HCT116 (cell line): ENCODE measurements around the gene MAPRE3. TPM values are rescaled to one million over a fixed set of nuclear protein-coding genes. Genes with fewer than 3 reads are reported as not detected.

Experiments used
- ATAC-seq: fragments of 200-7000 bp; cut with Tn5 transposase; 2 replicates; pipeline ENCODE4 v1.9.1; 2020; ENCODE audit warnings: mild to moderate bottlenecking, moderate library complexity
- BruUV-seq: library from RNA; stranded (reverse); fragments of 400-500 nt; replicated peaks from 2 replicates; lab custom pipeline; 2021; lab: Mats Ljungman, UMichigan
- CTCF ChIA-PET: fragments of 300-600 bp; sonication (Branson Sonifier 250); formaldehyde crosslinking; loops from one replicate; lab custom pipeline; 2021; ENCODE audit warnings: antibody characterized with exemption; lab: Charles Lee
- POLR2A ChIA-PET: fragments of 300-600, 350-600 bp; sonication (Branson Sonifier 250); formaldehyde crosslinking; loops from one replicate; lab custom pipeline; 2021; ENCODE audit warnings: antibody characterized with exemption; lab: Charles Lee
- RAD21 ChIA-PET, 2 experiments: fragments of 300-600 bp; sonication (Branson Sonifier 250); formaldehyde crosslinking; loops; one replicate each; lab custom pipeline; 2023; ENCODE audit warnings: low total read pairs in 2 of 2; ENCODE audit not compliant: uncharacterized antibody in 2 of 2, unreplicated experiment in 2 of 2, low non-redundant PET in 1 of 2; lab: Charles Lee
- DNase-seq: peaks from one replicate; pipeline ENCODE4 v3.0.0-alpha.2; 2010; ENCODE audit warnings: low read depth, low spot score
- H2AFZ ChIP-seq: fragments of 200-600 bp; shearing (Covaris generic), sonication (generic); 2 replicates; pipeline ENCODE4 v1.6.1; 2017; ENCODE audit warnings: low read depth, mixed run types, mixed read lengths, antibody characterized with exemption, low read length; ENCODE audit not compliant: poor library complexity, severe bottlenecking
- H3K27ac ChIP-seq: 2 replicates; pipeline ENCODE4 v1.5.1; 2012; ENCODE audit warnings: low read depth, low read length
- H3K27me3 ChIP-seq: fragments of 200-600 bp; sonication (generic); 2 replicates; pipeline ENCODE4 v1.6.1; 2016; ENCODE audit warnings: mixed run types, low read length, mixed read lengths; ENCODE audit not compliant: insufficient read depth
- H3K36me3 ChIP-seq, 2 experiments: fragments of 200-500 bp in 1 of 2; fragments of 200-600 bp in 1 of 2; sonication (Bioruptor generic) in 1 of 2; sonication (generic) in 1 of 2; 2 replicates each; pipeline versions ENCODE4 v1.5.1 to v1.6.1; 2014 to 2016; ENCODE audit warnings: low read length in 2 of 2, inconsistent platforms in 1 of 2, mixed read lengths in 1 of 2, mixed run types in 1 of 2; ENCODE audit not compliant: insufficient read depth in 2 of 2, control insufficient read depth in 1 of 2
- H3K4me1 ChIP-seq, 2 experiments: fragments of 200-600 bp in 1 of 2; sonication (generic) in 1 of 2; 2 replicates each; pipeline versions ENCODE4 v1.5.1 to v1.6.1; 2012 to 2017; ENCODE audit warnings: low read length in 2 of 2, inconsistent platforms in 1 of 2, mild to moderate bottlenecking in 1 of 2, mixed read lengths in 1 of 2, mixed run types in 1 of 2, moderate library complexity in 1 of 2; ENCODE audit not compliant: insufficient read depth in 2 of 2, control insufficient read depth in 1 of 2
- H3K4me2 ChIP-seq: fragments of 200-600 bp; sonication (generic); 2 replicates; pipeline ENCODE4 v1.6.1; 2017; ENCODE audit warnings: mixed run types, low read length, mixed read lengths
- H3K4me3 ChIP-seq, 2 experiments: fragments of 200-600 bp in 1 of 2; sonication (generic) in 1 of 2; replicated peaks in 1 of 2; 2 replicates each; pipeline ENCODE4 v1.5.1; 2011 to 2016; ENCODE audit warnings: low read length in 2 of 2, control low read depth in 1 of 2, low read depth in 1 of 2, mild to moderate bottlenecking in 1 of 2, mixed read lengths in 1 of 2, mixed run types in 1 of 2
- H3K79me2 ChIP-seq: fragments of 200-600 bp; sonication (generic); 2 replicates; pipeline ENCODE4 v1.6.1; 2017; ENCODE audit warnings: mild to moderate bottlenecking, mixed run types, low read length, moderate library complexity, mixed read lengths; ENCODE audit not compliant: insufficient read depth
- H3K9ac ChIP-seq: fragments of 200-600 bp; sonication (generic); 2 replicates; pipeline ENCODE4 v1.6.1; 2016; ENCODE audit warnings: low read length, mixed read lengths
- H3K9me2 ChIP-seq: fragments of 200-600 bp; sonication (generic), shearing (Covaris generic); 2 replicates; pipeline ENCODE4 v1.6.1; 2017; ENCODE audit warnings: mixed run types, mild to moderate bottlenecking, moderate library complexity; ENCODE audit not compliant: insufficient read depth
- H3K9me3 ChIP-seq, 2 experiments: fragments of 200-500 bp in 1 of 2; fragments of 200-600 bp in 1 of 2; sonication (Bioruptor generic) in 1 of 2; sonication (generic) in 1 of 2; 2 replicates each; pipeline ENCODE4 v1.6.1; 2014 to 2017; ENCODE audit warnings: low read length in 2 of 2, mixed read lengths in 2 of 2, inconsistent platforms in 1 of 2, low read depth in 1 of 2, mild to moderate bottlenecking in 1 of 2, mixed run types in 1 of 2, moderate library complexity in 1 of 2; ENCODE audit not compliant: control insufficient read depth in 1 of 2, insufficient read depth in 1 of 2
- H4K20me1 ChIP-seq: fragments of 200-600 bp; sonication (generic), shearing (Covaris generic); 2 replicates; pipeline ENCODE4 v1.6.1; 2017; ENCODE audit warnings: mixed run types, mild to moderate bottlenecking, moderate library complexity; ENCODE audit not compliant: insufficient read depth
- CEBPB ChIP-seq: IDR thresholded peaks from 2 replicates; pipeline ENCODE4 v1.6.1; 2012; ENCODE audit warnings: low read depth
- EGR1 ChIP-seq: IDR thresholded peaks from 2 replicates; pipeline ENCODE4 v1.6.1; 2012; ENCODE audit warnings: low read depth
- EZH2 ChIP-seq: fragments of 200-600 bp; sonication (generic); IDR thresholded peaks from 2 replicates; pipeline ENCODE4 v1.6.1; 2017; ENCODE audit warnings: antibody characterized with exemption, mixed run types
- EZH2phosphoT487 ChIP-seq: fragments of 200-600 bp; IDR thresholded peaks from 2 replicates; pipeline ENCODE4 v1.6.1; 2018; ENCODE audit warnings: antibody characterized with exemption, borderline replicate concordance
- POLR2AphosphoS5 ChIP-seq: IDR thresholded peaks from 2 replicates; pipeline ENCODE4 v1.6.1; 2011; ENCODE audit warnings: mild to moderate bottlenecking, low read depth, low read length, moderate library complexity
- SIN3A ChIP-seq: IDR thresholded peaks from 2 replicates; pipeline ENCODE4 v1.6.1; 2012; ENCODE audit warnings: low read depth
- YY1 ChIP-seq: IDR thresholded peaks from 2 replicates; pipeline ENCODE4 v1.6.1; 2011; ENCODE audit warnings: low read length, low read depth, moderate library complexity, mild to moderate bottlenecking; ENCODE audit not compliant: insufficient replicate concordance; ENCODE audit errors: extremely low read depth
- intact Hi-C: fragments of 100-400 bp; cut with micrococcal nuclease; formaldehyde crosslinking; loops from 2 replicates; pipeline ENCODE4 v1.10.0; 2022
- total RNA-seq: library from RNA; stranded (reverse); gene quantifications from one replicate; pipeline ENCODE4 v1.2.1, GENCODE V29; 2021; ENCODE audit not compliant: unreplicated experiment
- TF ChIP-seq, protein P1 (sequence below): IDR thresholded peaks from 2 replicates; pipeline ENCODE4 v1.6.1; 2012
- TF ChIP-seq, protein P2 (sequence below), 3 experiments: fragments of 200-600 bp in 1 of 3; sonication (generic) in 1 of 3; IDR thresholded peaks in 2 of 3; conservative IDR thresholded peaks in 1 of 3; 2 replicates each; pipeline ENCODE4 v1.5.1; 2012 to 2017; ENCODE audit warnings: low read depth in 2 of 3, low read length in 2 of 3, antibody characterized with exemption in 1 of 3, borderline replicate concordance in 1 of 3, control low read depth in 1 of 3, mild to moderate bottlenecking in 1 of 3, mixed read lengths in 1 of 3, mixed run types in 1 of 3, moderate library complexity in 1 of 3; ENCODE audit not compliant: insufficient read depth in 1 of 3

MAPRE3 gene
- total RNA-seq, 1 experiment from 2014 or later = 12.1 TPM

DNA sequence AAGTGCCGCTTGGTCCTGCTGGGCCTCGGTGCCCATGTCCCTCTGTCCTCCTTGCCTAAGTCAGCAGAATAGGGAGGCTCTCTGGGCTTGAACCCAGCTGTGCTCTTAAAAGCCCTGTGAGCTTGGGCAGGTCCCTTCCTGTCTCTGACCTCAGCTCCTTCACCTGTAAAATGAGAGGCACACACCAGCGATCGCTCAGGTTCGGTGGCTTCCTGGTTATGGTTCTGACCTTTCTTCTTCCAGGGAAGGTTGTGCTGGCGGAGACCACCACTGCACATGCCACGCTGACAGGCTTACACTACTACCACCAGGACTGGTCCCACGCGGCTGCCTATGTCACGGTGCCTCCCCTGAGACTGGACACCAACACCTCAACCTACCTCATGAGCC is 36.1 kb upstream of the MAPRE3 start:
- ChIA-PET RAD21 (no interaction called here), POLR2A (no interaction called here), CTCF (no interaction called here)
- Histone ChIP-seq H4K20me1 (no peaks in the 10 kb centered on the region), H3K9me2 (no peaks in the 10 kb centered on the region), H3K4me1 (no peaks in the 10 kb centered on the region), H3K9ac (no peak overlapping the region), H2AFZ (no peak overlapping the region), H3K4me3 (no peak overlapping the region), H3K79me2 (no peaks in the 10 kb centered on the region), H3K36me3 (no peaks in the 10 kb centered on the region), H3K4me2 (no peak overlapping the region), H3K27ac (no peak overlapping the region), H3K27me3 (no peaks in the 10 kb centered on the region), H3K9me3 (no peaks in the 10 kb centered on the region)
- DNase-seq = no peak
- intact Hi-C loops = no loop called here
- TF ChIP-seq YY1 (no peak), SIN3A (no peak), CEBPB (no peak), EZH2phosphoT487 (no peak), POLR2AphosphoS5 (no peak), EGR1 (no peak), EZH2 (no peak)
- TF ChIP-seq, protein P1, sequence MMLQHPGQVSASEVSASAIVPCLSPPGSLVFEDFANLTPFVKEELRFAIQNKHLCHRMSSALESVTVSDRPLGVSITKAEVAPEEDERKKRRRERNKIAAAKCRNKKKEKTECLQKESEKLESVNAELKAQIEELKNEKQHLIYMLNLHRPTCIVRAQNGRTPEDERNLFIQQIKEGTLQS = no peak
- TF ChIP-seq, protein P2, sequence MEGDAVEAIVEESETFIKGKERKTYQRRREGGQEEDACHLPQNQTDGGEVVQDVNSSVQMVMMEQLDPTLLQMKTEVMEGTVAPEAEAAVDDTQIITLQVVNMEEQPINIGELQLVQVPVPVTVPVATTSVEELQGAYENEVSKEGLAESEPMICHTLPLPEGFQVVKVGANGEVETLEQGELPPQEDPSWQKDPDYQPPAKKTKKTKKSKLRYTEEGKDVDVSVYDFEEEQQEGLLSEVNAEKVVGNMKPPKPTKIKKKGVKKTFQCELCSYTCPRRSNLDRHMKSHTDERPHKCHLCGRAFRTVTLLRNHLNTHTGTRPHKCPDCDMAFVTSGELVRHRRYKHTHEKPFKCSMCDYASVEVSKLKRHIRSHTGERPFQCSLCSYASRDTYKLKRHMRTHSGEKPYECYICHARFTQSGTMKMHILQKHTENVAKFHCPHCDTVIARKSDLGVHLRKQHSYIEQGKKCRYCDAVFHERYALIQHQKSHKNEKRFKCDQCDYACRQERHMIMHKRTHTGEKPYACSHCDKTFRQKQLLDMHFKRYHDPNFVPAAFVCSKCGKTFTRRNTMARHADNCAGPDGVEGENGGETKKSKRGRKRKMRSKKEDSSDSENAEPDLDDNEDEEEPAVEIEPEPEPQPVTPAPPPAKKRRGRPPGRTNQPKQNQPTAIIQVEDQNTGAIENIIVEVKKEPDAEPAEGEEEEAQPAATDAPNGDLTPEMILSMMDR (IDR thresholded peaks at IDR 0.05 in 2 of 3, conservative IDR thresholded peaks at IDR 0.05 in 1 of 3; ENCODE audit: borderline replicate concordance in 1 of 3, insufficient read depth in 1 of 3, low read depth in 2 of 3, low read length in 2 of 3) = no peak
- no peak for ATAC-seq
- no TSS peak for BruUV-seq
